GM18502 (cell line): Measurements from ENCODE around the gene WDR49.

ENCODE experiments used
- ATAC-seq: cut with Tn5 transposase; IDR thresholded peaks from one replicate; pipeline ENCODE4 v1.9.1; 2021; ENCODE audit warnings: mild to moderate bottlenecking; ENCODE audit not compliant: unreplicated experiment, poor library complexity

WDR49 gene

GRCh38 chr3:167653760-167654159 is at the start of gene WDR49:
TSS of gene WDR49 (minus strand) at chr3:167653942. CDS start at chr3:167653425, 517 bp downstream.
- peak; percentile 51 for ATAC-seq

- ATAC-seq: no peak
Measured at GRCh38 chr3:167700926-167701325, 47.2 kb upstream of the WDR49 start.

- no peak for ATAC-seq
Measured at GRCh38 chr3:167700046-167700445, 46.3 kb upstream of the WDR49 start.

DNA sequence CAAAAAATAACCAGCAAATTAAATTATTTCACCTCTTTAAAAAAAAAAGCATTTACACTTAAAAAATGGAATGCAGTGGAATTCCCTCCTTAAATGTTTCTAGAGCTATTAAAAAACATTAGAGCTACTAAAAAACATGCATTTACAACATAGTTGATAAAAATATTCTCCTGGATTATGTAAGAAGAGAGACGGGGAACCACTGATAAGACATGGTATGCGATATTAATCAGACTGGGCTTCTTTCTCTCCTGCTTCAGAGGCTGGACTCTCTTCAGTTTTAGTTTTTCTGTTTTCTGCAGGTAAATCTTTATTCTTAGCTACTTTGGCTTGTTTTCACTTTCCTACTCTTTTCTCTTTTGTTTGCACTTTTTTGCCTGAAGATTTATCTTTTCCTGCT is 40.4 kb upstream of the WDR49 start:
- ATAC-seq: no peak

- ATAC-seq: peak; percentile 100
Measured at GRCh38 chr3:167691366-167691765, 37.6 kb upstream of the WDR49 start.

DNA sequence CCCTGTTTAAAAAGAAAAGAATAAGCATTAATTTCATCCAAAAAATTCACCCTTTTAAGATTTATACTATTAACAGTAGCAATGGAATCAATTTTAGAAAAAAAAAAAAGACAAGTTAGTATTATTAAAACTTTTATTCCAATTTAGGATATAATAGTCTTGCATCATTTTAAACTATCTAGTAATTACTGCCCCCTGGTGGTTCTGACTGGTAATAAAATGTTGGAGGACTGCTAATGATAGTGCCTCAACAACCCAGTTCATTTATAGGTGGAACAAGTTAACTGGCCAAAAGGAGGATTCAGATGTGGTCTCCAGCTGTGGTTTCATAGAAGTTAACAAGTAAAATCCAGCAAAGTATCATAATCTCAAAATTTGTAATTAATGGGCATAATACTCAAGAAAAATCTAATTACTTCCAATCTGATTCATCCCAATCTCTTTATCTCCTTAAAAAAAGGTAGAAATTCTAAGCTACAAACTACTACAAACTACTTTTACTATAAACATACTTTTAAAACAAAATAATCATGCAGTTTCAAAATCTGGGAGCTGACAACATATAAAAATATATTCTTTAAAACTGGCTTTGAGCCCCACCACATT is 30.7 kb upstream of the WDR49 start:
- peak; percentile 79 for ATAC-seq

DNA sequence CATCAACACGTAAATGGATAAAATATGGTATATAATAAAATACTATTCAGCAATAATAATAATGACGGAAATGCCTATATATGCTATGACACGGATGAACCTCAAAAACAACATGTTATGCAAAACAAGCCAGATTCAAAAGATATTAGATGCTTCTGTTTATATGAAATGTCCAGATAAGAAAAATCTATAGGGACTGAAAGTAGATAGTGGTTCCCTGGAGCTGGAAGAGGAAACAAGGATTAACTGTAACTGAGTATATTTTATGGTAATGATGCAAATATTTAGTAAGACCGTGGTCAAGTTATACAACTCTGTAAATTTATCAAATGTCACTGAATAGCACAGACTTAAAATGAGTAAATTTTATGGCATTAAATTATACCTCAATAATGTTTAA is 25.8 kb upstream of the WDR49 start:
- ATAC-seq: no peak

- no peak for ATAC-seq
Measured at GRCh38 chr3:167675848-167676247, 22.1 kb upstream of the WDR49 start.

GRCh38 chr3:167673221-167673620 is 19.5 kb upstream of the WDR49 start:
- no peak for ATAC-seq

DNA sequence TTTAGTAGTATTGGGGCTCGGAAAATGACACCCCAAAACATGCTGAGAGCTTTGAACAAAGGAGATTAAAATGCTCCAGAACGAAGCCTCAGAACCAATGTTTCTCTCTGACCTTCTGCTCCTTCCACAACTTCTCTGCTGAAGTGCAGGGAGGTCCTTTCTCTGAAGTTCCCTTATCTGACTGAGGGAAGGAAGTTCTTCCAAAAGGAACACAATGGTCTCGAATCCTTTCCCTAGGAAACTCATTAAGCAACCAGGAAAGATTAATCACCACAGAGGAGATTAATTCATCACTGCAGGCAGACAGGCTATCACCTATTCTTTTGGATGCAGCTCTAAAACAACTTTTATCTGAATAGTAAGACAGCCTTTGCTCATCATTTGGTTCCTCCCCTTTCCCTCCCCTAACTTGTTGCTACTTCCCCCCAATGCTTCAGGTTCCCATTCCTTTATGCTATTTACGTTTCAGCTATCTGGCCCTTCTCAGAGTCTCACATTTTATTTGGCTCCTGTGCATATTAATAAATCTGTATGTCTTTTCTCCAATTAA is 18.2 kb upstream of the WDR49 start:
- no peak for ATAC-seq

GRCh38 chr3:167669699-167670098 is 16.0 kb upstream of the WDR49 start:
- ATAC-seq: no peak

DNA sequence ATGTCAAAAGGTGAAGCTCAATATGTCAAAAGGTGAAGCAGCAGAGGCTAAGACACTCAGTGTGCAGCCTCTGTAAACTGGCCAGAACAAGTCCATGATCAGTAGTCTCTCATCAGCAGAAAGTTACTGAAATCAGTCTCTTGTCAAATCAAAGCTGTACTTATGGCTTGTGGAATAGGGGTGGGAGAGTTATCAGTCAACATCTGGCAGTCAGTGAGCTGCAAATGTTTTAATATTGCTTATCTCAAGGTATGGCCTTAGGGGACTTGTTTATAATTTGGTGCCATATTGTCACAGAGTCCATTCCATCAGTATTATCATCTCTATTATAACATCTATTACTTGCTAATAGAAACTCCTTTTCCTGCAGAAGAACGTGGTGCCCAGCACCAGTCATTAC is 14.9 kb upstream of the WDR49 start:
- ATAC-seq: no peak

- ATAC-seq: no peak
Measured at GRCh38 chr3:167666563-167666962, 12.8 kb upstream of the WDR49 start.

GRCh38 chr3:167662919-167663400 is 9.2 kb upstream of the WDR49 start:
- ATAC-seq: no peak

DNA sequence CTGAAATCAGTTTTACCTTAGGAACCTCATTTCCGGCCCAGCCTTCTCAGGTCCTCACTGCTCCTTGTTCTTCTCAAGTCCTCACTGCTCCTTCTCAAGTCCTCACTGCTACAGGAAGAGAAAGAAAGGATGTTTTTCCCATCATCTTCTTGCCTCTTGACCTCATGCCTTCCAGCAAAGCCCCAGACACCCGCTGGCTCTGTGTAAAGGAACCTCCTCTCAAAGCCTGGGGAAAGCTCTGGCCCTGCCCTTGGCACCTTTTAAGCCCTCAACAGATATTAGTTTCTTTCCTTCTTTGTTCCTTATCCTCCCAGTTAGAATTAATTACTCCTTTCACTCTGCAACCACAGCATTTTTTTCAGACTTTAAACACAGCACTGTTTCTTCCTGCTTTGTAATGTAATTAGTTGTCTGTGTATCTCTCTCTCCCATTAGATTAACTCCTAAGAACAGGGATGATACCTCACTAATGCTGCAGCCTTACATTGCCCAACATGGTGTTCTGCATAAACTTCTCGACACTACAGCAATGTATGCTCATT is 4.0 kb upstream of the WDR49 start:
- ATAC-seq: no peak

DNA sequence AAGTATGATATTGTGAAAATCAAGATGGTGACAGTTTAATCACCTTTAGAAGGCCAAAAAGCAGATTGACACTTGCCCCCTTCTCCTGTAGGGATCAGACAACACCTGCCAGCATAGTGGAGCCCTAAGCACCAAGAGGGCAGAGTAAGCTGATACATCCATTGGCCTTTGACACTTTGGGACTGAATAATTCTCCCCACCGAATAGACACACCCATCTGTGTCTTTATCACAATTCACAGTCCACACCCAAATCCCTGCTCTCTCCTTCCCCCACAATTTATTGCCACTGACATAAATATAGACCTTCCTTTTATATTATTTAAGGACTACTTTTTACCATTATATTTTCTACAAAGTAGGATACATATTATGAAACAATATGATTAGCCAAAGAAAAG is 3.1 kb upstream of the WDR49 start:
- ATAC-seq: no peak

DNA sequence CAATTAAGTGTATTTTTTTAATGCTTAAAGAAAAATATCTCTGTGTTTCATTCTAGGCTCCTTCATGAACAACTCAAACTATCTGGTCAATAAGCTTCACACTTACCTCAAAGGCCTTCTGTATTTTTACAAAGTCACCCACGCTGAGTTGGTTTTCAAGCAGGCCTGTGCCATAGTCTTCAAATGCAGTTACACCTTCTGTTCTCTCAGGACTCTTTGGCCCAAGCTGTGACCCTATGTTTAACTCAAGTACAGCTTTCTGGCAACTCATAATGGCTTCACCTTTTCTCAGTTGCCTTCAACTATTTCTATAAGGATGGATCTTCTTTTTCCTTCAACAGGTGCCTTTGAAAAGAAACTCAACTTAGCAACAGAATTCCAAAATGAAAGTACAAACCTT is 587 bp downstream of the WDR49 start:
- no peak for ATAC-seq

- ATAC-seq: no peak
Measured at GRCh38 chr3:167651826-167652225, 1.9 kb downstream of the WDR49 start.

DNA sequence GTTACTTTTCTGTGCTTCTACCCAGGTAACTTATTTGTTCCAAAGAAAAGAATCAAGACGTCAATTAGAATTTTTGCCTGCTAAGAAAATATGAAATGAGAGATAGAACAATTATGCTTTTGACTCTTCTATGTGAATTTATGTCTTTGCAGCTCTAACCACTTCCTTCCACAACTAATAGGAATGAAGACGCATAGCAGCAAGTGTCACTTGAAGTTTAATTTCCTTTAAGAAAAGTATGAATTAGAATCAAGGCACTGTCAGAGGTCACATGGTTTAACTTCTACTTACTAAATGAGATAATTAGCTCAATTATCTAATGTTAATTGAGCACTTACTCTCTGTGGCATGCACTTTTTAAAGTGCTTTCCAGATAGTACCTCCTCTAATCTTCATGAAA is 3.3 kb downstream of the WDR49 start:
- ATAC-seq: no peak

DNA sequence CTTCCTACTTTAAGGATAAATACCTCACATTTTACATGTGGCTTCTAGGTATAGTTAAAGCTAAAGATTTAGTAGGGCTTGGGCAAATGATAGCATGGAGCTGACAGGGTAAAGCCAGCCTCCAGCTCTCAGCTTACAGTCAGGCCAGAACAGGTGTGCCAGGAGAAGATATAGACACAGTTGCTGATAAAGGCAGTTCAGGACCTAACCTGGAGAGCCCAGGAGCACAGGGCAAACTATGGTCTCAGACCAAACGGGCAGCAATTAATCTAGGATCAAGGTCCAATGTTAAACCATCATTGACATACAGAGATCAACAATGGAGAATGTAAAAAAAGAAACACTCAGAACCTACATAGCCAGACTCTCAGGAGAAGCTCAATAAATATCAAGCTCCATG is 4.0 kb downstream of the WDR49 start:
- no peak for ATAC-seq

DNA sequence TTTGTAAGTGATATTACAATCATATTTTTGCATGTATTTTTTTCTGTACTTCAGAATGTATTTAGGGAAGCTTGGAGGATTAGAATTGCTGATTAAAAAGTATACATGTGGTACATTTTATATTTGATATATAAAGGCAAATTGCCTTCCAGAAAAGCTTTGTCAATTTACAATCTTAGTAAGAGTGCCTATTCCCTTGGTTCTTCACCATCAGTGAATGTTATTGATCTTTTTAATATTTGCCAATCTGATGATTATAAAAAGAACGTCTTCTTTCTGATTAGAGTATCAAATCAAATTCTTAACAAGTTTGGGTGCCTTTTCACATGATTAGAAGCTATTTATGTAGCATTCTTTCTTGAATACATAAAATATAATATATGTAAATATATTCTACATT is 9.1 kb downstream of the WDR49 start:
- no peak for ATAC-seq

DNA sequence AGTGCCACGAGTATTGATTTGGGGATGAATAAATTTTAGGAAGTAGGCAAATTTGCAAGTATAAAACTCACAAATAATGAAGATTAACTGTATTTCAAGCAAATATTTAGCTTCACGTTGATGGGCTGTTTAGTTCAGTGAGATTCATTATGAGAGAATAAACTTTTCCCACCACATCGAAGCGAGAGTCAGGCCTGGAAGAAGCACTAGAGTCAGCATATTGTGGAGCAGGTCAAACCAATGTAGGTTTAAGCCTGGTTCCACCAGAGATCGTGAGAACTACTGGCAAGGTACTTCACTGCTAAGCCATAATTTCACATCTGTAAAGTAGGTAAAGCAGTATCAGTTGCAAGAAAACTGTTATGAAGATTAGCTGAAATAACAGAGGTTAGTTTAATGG is 22.3 kb downstream of the WDR49 start:
- no peak for ATAC-seq
